Astrocyte (in vitro differentiated cells and primary cell): ENCODE results near the gene APMAP.

Experiments used
- CTCF ChIP-seq: IDR thresholded peaks from 2 replicates; pipeline ENCODE4 v1.5.1; 2011; ENCODE audit warnings: low read depth, mild to moderate bottlenecking, inconsistent platforms, low read length, moderate library complexity; ENCODE audit not compliant: insufficient read depth
- EZH2 ChIP-seq: IDR thresholded peaks from 2 replicates; pipeline ENCODE4 v1.6.1; 2012; ENCODE audit warnings: mild to moderate bottlenecking, low read length, inconsistent platforms; ENCODE audit not compliant: insufficient read depth

DNA sequence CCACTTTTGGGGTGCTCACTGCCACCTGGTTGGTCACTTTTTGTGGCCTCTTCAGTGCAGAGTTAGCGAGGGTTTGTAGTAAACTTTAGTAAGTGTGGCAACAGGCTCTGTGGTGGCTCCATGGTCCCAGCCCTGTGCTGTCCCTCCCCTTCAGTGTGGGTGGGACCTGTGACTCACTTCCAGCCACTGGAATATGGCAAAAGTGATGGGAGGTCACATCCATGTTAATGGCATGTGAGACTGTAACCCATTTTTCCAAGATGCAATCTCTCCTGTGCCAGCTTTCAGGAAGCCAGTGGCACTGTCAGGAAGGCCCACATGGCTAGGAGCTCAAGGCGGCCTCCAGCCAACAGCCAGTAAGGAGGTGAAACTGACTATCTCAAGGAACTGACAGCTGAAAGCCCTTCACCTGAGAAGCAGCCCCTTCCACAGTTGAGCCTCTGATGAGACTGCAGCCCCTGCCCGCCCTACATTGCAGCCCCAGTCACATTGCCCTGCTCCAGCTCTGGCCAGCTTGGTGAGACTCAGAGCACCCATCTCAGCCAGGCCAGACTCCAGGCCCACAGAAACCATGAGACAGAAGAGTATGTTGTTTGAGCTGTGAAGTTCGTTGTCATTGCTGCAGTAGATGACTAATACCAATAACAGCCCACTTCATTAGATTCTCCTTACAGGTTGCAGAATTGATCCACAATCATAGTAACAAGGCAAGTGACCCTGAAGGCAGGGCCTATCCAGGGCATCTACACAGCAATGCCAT, 56.6 kb downstream of the APMAP start:
- TF ChIP-seq CTCF (no peak), EZH2 (no peak)
